Measurements from ENCODE around the gene CRAT. TPM values are rescaled to one million over a fixed set of nuclear protein-coding genes. Genes with fewer than 3 reads are reported as not detected.

The CRAT gene
- total and polyA plus RNA-seq, 2 of the 4 experiments (the other 2 are of a cell fraction), result 18.8 to 41.6 TPM

DNA sequence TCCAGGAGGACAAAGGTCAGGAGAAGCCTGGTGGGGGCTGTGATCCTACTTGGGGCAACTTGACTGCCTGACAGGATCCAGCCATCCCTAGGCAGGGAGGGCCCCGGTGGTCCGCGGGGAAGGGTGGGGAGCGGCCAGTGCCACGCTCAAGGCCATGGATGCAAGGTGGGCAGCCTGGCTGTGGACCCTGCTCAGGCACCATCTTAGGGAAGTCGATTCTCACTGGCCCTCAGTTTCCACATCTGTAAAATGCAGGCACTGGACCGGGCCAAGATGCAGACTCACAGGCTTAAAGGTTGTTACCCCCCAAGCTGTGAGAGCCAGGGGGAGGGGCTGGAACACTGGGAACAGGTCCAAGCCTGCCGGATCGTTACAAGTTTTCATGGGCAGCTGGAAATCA lies 38.4 kb downstream of the CRAT start:
- Histone ChIP-seq H3K4me1 (ENCODE audit: control insufficient read depth, insufficient read depth, low read length) (no peaks in the 10 kb centered on the region), H3K9ac (ENCODE audit: low read depth, low read length) (no peak overlapping the region), H2BK15ac (ENCODE audit: low read depth, low read length) (no peak overlapping the region), H3K18ac (ENCODE audit: low read depth, low read length) (no peak overlapping the region), H4K20me1 (ENCODE audit: insufficient read depth, low read length) (no peaks in the 10 kb centered on the region), H2AK9ac (replicated peaks; ENCODE audit: low read depth, low read length, poor library complexity) (no peak overlapping the region), H4K8ac (ENCODE audit: low read depth in 2 of 2, low read length in 2 of 2) (no peak overlapping the region), H3K23ac (ENCODE audit: low read depth, low read length) (no peak overlapping the region), H4K5ac (ENCODE audit: low read depth, low read length) (no peak overlapping the region), H2BK120ac (ENCODE audit: low read depth, low read length) (no peak overlapping the region), H2AK5ac (ENCODE audit: low read depth, low read length) (no peak overlapping the region), H3K27ac (ENCODE audit: insufficient read depth, low read length) (no peak overlapping the region), H3K4me3 (ENCODE audit: insufficient read depth, low read depth, low read length) (no peak overlapping the region), H3K27me3 (ENCODE audit: control insufficient read depth, insufficient read depth, low read length) (no peaks in the 10 kb centered on the region), H3K56ac (ENCODE audit: extremely low read depth, insufficient read depth, low read length) (no peak overlapping the region), H2AFZ (replicated peaks; ENCODE audit: low read length, poor library complexity) (no peak overlapping the region), H3K79me1 (ENCODE audit: low read depth in 1 of 2, low read length in 2 of 2) (no peaks in the 10 kb centered on the region), H3K4me2 (ENCODE audit: low read depth, low read length) (no peak overlapping the region), H2BK20ac (ENCODE audit: low read depth, low read length) (no peak overlapping the region), H3K36me3 (ENCODE audit: control insufficient read depth, insufficient read depth, low read length) (peaks cover 14% of the 10 kb centered on the region; the same call in 1 of the 2 replicates), H3K9me1 (ENCODE audit: insufficient read depth, low read length) (0 out of 2 replicates have a peak, but pooled peaks cover 6% of the 10 kb centered on the region), H2BK5ac (ENCODE audit: low read depth, low read length, poor library complexity, severe bottlenecking) (no peak overlapping the region), H4K91ac (ENCODE audit: insufficient read depth, low read depth, low read length) (no peak overlapping the region), H3K14ac (replicated peaks; ENCODE audit: low read depth, low read length) (no peak overlapping the region), H3K4ac (ENCODE audit: low read depth, low read length) (no peak overlapping the region), H3K9me3 (ENCODE audit: control insufficient read depth, insufficient read depth, low read length) (no peaks in the 10 kb centered on the region)
- BruUV-seq (replicated peaks), result no TSS peak
- ATAC-seq (ENCODE audit: low read depth), result no peak
- WGBS, 2 experiments (ENCODE audit: extremely low coverage in 2 of 2, insufficient read length in 1 of 2), result 67% methylated on average over 7 of the region's 9 CpGs; no CpG with 5 or more reads in 1 of the 2 experiments
- POLR2A ChIA-PET (ENCODE audit: unreplicated experiment), result no interaction called here
- dilution Hi-C loops (cut with HindIII; ENCODE audit: low sequenced_read_pairs, unreplicated experiment), result no loop called here
- intact Hi-C loops (cut with micrococcal nuclease), result no loop called here
- DNase-seq, result no peak
- CTCF ChIA-PET, result no interaction called here
- no peak for TF ChIP-seq NFE2L2 (IDR thresholded peaks at IDR 0.05; ENCODE audit: low read depth, low read length)
- TF ChIP-seq CEBPB (IDR thresholded peaks at IDR 0.05; ENCODE audit: low read depth, low read length), result no peak
- no peak for TF ChIP-seq BHLHE40 (IDR thresholded peaks at IDR 0.05; ENCODE audit: low read depth, low read length)
- no peak for TF ChIP-seq RCOR1 (IDR thresholded peaks at IDR 0.05; ENCODE audit: insufficient replicate concordance, low read length)
- TF ChIP-seq, protein P1, sequence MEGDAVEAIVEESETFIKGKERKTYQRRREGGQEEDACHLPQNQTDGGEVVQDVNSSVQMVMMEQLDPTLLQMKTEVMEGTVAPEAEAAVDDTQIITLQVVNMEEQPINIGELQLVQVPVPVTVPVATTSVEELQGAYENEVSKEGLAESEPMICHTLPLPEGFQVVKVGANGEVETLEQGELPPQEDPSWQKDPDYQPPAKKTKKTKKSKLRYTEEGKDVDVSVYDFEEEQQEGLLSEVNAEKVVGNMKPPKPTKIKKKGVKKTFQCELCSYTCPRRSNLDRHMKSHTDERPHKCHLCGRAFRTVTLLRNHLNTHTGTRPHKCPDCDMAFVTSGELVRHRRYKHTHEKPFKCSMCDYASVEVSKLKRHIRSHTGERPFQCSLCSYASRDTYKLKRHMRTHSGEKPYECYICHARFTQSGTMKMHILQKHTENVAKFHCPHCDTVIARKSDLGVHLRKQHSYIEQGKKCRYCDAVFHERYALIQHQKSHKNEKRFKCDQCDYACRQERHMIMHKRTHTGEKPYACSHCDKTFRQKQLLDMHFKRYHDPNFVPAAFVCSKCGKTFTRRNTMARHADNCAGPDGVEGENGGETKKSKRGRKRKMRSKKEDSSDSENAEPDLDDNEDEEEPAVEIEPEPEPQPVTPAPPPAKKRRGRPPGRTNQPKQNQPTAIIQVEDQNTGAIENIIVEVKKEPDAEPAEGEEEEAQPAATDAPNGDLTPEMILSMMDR (conservative IDR thresholded peaks at IDR 0.05; ENCODE audit: low read depth, low read length), result no peak
- TF ChIP-seq RFX5 (IDR thresholded peaks at IDR 0.05; ENCODE audit: low read depth, low read length), result no peak
- no peak for TF ChIP-seq SMC3 (IDR thresholded peaks at IDR 0.05; ENCODE audit: low read depth, low read length)
- TF ChIP-seq CHD1 (IDR thresholded peaks at IDR 0.05; ENCODE audit: low read depth, low read length), result no peak
- TF ChIP-seq MAFK (IDR thresholded peaks at IDR 0.05; ENCODE audit: low read depth, low read length), result no peak
- TF ChIP-seq, protein P2, sequence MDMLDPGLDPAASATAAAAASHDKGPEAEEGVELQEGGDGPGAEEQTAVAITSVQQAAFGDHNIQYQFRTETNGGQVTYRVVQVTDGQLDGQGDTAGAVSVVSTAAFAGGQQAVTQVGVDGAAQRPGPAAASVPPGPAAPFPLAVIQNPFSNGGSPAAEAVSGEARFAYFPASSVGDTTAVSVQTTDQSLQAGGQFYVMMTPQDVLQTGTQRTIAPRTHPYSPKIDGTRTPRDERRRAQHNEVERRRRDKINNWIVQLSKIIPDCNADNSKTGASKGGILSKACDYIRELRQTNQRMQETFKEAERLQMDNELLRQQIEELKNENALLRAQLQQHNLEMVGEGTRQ (IDR thresholded peaks at IDR 0.05; ENCODE audit: low read depth, low read length), result no peak
- TF ChIP-seq, protein P3, sequence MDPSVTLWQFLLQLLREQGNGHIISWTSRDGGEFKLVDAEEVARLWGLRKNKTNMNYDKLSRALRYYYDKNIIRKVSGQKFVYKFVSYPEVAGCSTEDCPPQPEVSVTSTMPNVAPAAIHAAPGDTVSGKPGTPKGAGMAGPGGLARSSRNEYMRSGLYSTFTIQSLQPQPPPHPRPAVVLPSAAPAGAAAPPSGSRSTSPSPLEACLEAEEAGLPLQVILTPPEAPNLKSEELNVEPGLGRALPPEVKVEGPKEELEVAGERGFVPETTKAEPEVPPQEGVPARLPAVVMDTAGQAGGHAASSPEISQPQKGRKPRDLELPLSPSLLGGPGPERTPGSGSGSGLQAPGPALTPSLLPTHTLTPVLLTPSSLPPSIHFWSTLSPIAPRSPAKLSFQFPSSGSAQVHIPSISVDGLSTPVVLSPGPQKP (IDR thresholded peaks at IDR 0.05; ENCODE audit: borderline replicate concordance, low read depth, low read length), result no peak
- no peak for TF ChIP-seq MXI1 (IDR thresholded peaks at IDR 0.05; ENCODE audit: borderline replicate concordance, low read depth, low read length)
- TF ChIP-seq MAZ (IDR thresholded peaks at IDR 0.05; ENCODE audit: borderline replicate concordance, low read depth, low read length), result no peak
- TF ChIP-seq POLR2A (IDR thresholded peaks at IDR 0.05; ENCODE audit: low read depth, low read length), result no peak
- no peak for TF ChIP-seq RAD21 (IDR thresholded peaks at IDR 0.05; ENCODE audit: low read length)
- no peak for TF ChIP-seq FOS (IDR thresholded peaks at IDR 0.05; ENCODE audit: low read depth, low read length)
- in situ Hi-C loops (cut with MboI; ENCODE audit: low sequenced_read_pairs), result no loop called here

All from IMR-90 (cell line).